Activated T-cell treated with anti-CD3 and anti-CD28 coated beads, Interleukin-2, amount 50 U/mL, for 4 hours (primary cell): ENCODE results near the gene STK17B. TPM values are rescaled to one million over a fixed set of nuclear protein-coding genes. Genes with fewer than 3 reads are reported as not detected.

Experiments
- ATAC-seq, 2 donors: fragments of 200-7000 bp; cut with Tn5 transposase; one replicate each; pipeline ENCODE4 v1.10.0; 2021
- DNase-seq: peaks from one replicate; pipeline ENCODE4 v3.0.0-alpha.2; 2020
- H3K27me3 Mint-ChIP-seq: one replicate; pipeline ENCODE4 v1.8.0; 2021; ENCODE audit warnings: low read depth, mixed read lengths
- H3K36me3 Mint-ChIP-seq: one replicate; pipeline ENCODE4 v1.8.0; 2022; ENCODE audit warnings: mixed read lengths; ENCODE audit not compliant: insufficient read depth
- H3K4me1 Mint-ChIP-seq: one replicate; pipeline ENCODE4 v1.8.0; 2021; ENCODE audit warnings: low read depth, mixed read lengths
- H3K4me3 Mint-ChIP-seq: one replicate; pipeline ENCODE4 v1.8.0; 2021; ENCODE audit warnings: mild to moderate bottlenecking, moderate library complexity, mixed read lengths
- H3K9me3 Mint-ChIP-seq: one replicate; pipeline ENCODE4 v1.8.0; 2021; ENCODE audit warnings: mixed read lengths
- total RNA-seq, 3 donors: library from RNA; stranded (reverse); gene quantifications; one replicate each; pipeline ENCODE4 v1.2.1, GENCODE V29; 2021

STK17B gene
- total RNA-seq, 3 donors from 2014 or later: 107 to 166 (median 129) TPM

GRCh38 chr2:196173505-196173904, 2.1 kb upstream of the STK17B start:
- Mint-ChIP-seq H3K4me3 (peak overlapping the region; percentile 83), H3K4me1 (peaks cover 60% of the 10 kb centered on the region), H3K9me3 (no peaks in the 10 kb centered on the region), H3K36me3 (peaks cover 15% of the 10 kb centered on the region), H3K27me3 (no peaks in the 10 kb centered on the region)
- ATAC-seq (no peak), DNase-seq (no peak)

GRCh38 chr2:196172951-196173350, 1.6 kb upstream of the STK17B start:
- no peak for DNase-seq
- peak overlapping the region; percentile 83 for H3K4me3 Mint-ChIP-seq
- no peak for ATAC-seq
- H3K4me1 Mint-ChIP-seq: peaks cover 55% of the 10 kb centered on the region
- no peaks in the 10 kb centered on the region for H3K27me3 Mint-ChIP-seq
- H3K36me3 Mint-ChIP-seq: peaks cover 16% of the 10 kb centered on the region
- no peaks in the 10 kb centered on the region for H3K9me3 Mint-ChIP-seq

GRCh38 chr2:196171946-196172345, 568 bp upstream of the STK17B start:
- Mint-ChIP-seq H3K9me3 (no peaks in the 10 kb centered on the region), H3K4me1 (peaks cover 48% of the 10 kb centered on the region)
- ATAC-seq: peak; percentile 2 to 3

GRCh38 chr2:196170606-196171247, 651 bp downstream of the STK17B start:
- ATAC-seq (peak; percentile 19 to 30), DNase-seq (no peak)
- Mint-ChIP-seq H3K27me3 (no peaks in the 10 kb centered on the region), H3K9me3 (no peaks in the 10 kb centered on the region), H3K4me3 (peak overlapping the region; percentile 98), H3K4me1 (peaks cover 44% of the 10 kb centered on the region), H3K36me3 (peaks cover 30% of the 10 kb centered on the region)

More at GRCh38 chr2:196171946-196172345, 568 bp upstream of the STK17B start:
- peak overlapping the region; percentile 83 for H3K4me3 Mint-ChIP-seq
- peaks cover 22% of the 10 kb centered on the region for H3K36me3 Mint-ChIP-seq
- no peaks in the 10 kb centered on the region for H3K27me3 Mint-ChIP-seq
- no peak for DNase-seq

GRCh38 chr2:196170213-196170605, 1.2 kb downstream of the STK17B start:
- ATAC-seq (peak; percentile 6 to 13), DNase-seq (no peak)
- Mint-ChIP-seq H3K4me1 (peaks cover 45% of the 10 kb centered on the region), H3K4me3 (peak overlapping the region; percentile 98), H3K27me3 (no peaks in the 10 kb centered on the region), H3K9me3 (no peaks in the 10 kb centered on the region), H3K36me3 (peaks cover 34% of the 10 kb centered on the region)

DNA sequence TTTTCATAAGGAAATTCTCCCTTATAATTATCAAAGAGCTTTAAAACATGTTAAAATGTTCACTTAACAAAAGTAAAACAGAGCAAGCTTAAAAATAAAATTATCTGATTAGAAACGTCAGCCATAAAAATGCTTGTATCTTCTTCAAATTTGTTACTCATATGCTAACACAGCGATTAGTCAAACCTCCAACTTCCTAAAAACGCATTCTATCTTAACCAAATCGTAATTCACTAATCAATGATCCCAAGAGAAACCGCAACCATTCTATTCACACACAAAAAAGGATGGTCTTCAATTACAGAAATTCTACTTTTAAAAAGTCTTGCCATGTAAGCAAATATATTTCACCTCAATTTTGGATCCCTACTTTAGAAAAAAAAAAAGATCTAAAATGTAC, 1.9 kb downstream of the STK17B start:
- H3K27me3 Mint-ChIP-seq: no peaks in the 10 kb centered on the region
- ATAC-seq (no peak), DNase-seq (no peak)
- H3K9me3 Mint-ChIP-seq: no peaks in the 10 kb centered on the region
- peak overlapping the region; percentile 98 for H3K4me3 Mint-ChIP-seq
- H3K36me3 Mint-ChIP-seq: peaks cover 35% of the 10 kb centered on the region
- H3K4me1 Mint-ChIP-seq: peaks cover 45% of the 10 kb centered on the region

DNA sequence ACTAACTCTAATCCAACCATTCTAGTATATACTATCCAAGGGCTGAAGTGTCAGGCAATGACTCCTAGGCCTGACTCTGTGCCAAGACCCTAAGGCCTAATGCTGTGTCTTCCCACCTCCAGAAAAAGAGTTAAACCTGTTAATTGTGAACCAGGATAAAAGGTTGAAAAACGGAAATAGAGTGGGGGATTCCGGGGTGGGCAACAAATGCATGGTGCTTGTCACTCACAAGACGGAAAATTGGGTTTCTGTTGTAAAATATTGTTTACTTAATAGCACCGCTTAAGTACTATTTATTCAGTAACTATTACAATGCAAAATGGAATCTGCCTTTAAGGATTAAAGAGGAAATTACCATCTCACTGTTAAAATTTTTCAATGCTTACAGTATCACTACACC, 3.2 kb downstream of the STK17B start:
- DNase-seq: no peak
- no peaks in the 10 kb centered on the region for H3K27me3 Mint-ChIP-seq
- peaks cover 36% of the 10 kb centered on the region for H3K4me1 Mint-ChIP-seq
- peaks cover 39% of the 10 kb centered on the region for H3K36me3 Mint-ChIP-seq
- ATAC-seq: no peak
- no peaks in the 10 kb centered on the region for H3K9me3 Mint-ChIP-seq
- H3K4me3 Mint-ChIP-seq: peak overlapping the region; percentile 98

DNA sequence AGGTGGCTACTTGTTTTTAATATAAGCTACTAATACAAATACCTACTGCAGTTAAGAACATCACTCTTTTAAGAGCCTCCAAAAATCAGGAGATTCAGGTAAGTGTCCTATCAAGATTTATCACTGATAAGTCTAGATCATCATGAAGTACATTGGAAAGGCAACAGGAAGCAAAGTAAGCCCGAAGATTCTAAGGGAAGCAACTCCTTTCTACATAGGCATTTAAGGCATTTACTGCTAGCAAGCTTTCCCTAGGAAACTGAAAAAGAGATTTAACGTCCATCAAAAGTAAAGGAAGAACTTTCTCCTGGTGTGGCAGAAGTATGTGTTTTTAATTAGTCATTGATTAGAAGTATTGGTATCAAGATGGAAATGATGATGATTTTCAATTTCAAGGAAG, 3.7 kb downstream of the STK17B start:
- no peak for DNase-seq
- Mint-ChIP-seq H3K9me3 (no peaks in the 10 kb centered on the region), H3K27me3 (no peaks in the 10 kb centered on the region), H3K4me1 (peaks cover 36% of the 10 kb centered on the region), H3K4me3 (peak overlapping the region; percentile 98), H3K36me3 (peaks cover 44% of the 10 kb centered on the region)
- ATAC-seq: no peak

DNA sequence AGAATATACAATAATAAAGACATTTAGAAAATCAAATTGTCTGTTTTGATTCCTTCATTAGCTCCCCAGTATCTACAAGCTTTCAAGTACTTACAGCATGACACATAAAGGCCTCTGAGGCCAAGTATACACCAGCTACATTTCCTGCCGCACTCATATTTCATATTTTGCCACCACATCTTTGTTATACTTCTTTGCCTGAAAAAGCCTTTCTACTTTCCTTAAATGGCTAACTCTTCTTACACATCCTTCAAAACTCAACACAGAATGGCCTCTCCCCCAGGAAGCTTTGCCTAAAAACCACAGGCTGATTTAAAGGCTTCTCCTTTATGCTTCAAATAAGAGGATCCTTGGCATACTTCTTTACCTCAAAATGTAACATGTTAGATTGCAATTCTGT, 4.5 kb downstream of the STK17B start:
- Mint-ChIP-seq H3K9me3 (no peaks in the 10 kb centered on the region), H3K4me3 (peak overlapping the region; percentile 98), H3K36me3 (peaks cover 49% of the 10 kb centered on the region), H3K27me3 (no peaks in the 10 kb centered on the region), H3K4me1 (peaks cover 38% of the 10 kb centered on the region)
- DNase-seq (no peak), ATAC-seq (no peak)

- ATAC-seq (peak; percentile 45 to 51), DNase-seq (no peak)
- no peaks in the 10 kb centered on the region for H3K9me3 Mint-ChIP-seq
- H3K27me3 Mint-ChIP-seq: no peaks in the 10 kb centered on the region
- peak overlapping the region; percentile 81 for H3K4me3 Mint-ChIP-seq
- H3K4me1 Mint-ChIP-seq: peaks cover 51% of the 10 kb centered on the region
- peaks cover 44% of the 10 kb centered on the region for H3K36me3 Mint-ChIP-seq
Measured at GRCh38 chr2:196165016-196165415, 6.4 kb downstream of the STK17B start.

GRCh38 chr2:196163285-196163684, 8.1 kb downstream of the STK17B start:
- peaks cover 61% of the 10 kb centered on the region for H3K4me1 Mint-ChIP-seq

GRCh38 chr2:196162586-196163175, 8.7 kb downstream of the STK17B start:
- no peaks in the 10 kb centered on the region for H3K27me3 Mint-ChIP-seq
- peaks cover 66% of the 10 kb centered on the region for H3K4me1 Mint-ChIP-seq
- H3K4me3 Mint-ChIP-seq: peak overlapping the region; percentile 77
- no peaks in the 10 kb centered on the region for H3K9me3 Mint-ChIP-seq
- DNase-seq (no peak), ATAC-seq (peak in 1 of 2 donors; percentile 11)
- peaks cover 43% of the 10 kb centered on the region for H3K36me3 Mint-ChIP-seq

More at GRCh38 chr2:196163285-196163684, 8.1 kb downstream of the STK17B start:
- DNase-seq (no peak), ATAC-seq (peak in 1 of 2 donors; percentile 11)
- no peaks in the 10 kb centered on the region for H3K27me3 Mint-ChIP-seq
- peak overlapping the region; percentile 77 for H3K4me3 Mint-ChIP-seq
- H3K9me3 Mint-ChIP-seq: no peaks in the 10 kb centered on the region
- peaks cover 42% of the 10 kb centered on the region for H3K36me3 Mint-ChIP-seq

GRCh38 chr2:196160946-196161345, 10.4 kb downstream of the STK17B start:
- Mint-ChIP-seq H3K4me1 (peaks cover 74% of the 10 kb centered on the region), H3K9me3 (no peaks in the 10 kb centered on the region), H3K4me3 (peak overlapping the region; percentile 55), H3K36me3 (peaks cover 35% of the 10 kb centered on the region), H3K27me3 (no peaks in the 10 kb centered on the region)
- DNase-seq: no peak
- no peak for ATAC-seq

DNA sequence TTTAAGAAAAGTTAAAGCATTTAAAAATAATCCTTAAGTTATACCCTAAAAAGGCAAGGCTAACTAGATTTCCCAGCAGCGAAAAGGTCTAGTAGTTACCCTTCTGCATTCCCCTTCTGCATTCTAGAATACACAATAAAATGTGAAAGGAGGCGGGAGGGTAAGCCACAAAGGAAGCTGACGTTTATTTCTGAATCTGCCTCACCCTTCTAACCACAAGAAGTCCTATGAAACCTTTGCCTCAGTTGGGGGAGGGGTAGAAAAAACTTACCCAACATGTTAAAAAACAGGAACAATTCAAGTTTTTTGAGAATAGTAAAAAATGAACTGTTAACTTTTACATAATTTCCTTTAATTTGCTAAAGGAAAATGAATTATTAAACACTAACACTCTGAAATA, 11.3 kb downstream of the STK17B start:
- H3K4me3 Mint-ChIP-seq: peak overlapping the region; percentile 55
- ATAC-seq: peak; percentile 76 to 79
- peaks cover 30% of the 10 kb centered on the region for H3K36me3 Mint-ChIP-seq
- no peaks in the 10 kb centered on the region for H3K27me3 Mint-ChIP-seq
- peaks cover 74% of the 10 kb centered on the region for H3K4me1 Mint-ChIP-seq
- DNase-seq: no peak
- H3K9me3 Mint-ChIP-seq: no peaks in the 10 kb centered on the region

GRCh38 chr2:196159221-196159892, 12.0 kb downstream of the STK17B start:
- no peak for ATAC-seq
- Mint-ChIP-seq H3K4me1 (peaks cover 74% of the 10 kb centered on the region), H3K9me3 (no peaks in the 10 kb centered on the region), H3K4me3 (peak overlapping the region; percentile 70), H3K27me3 (no peaks in the 10 kb centered on the region), H3K36me3 (peaks cover 35% of the 10 kb centered on the region)
- no peak for DNase-seq
